Thoracic aorta (tissue), 2 donors: ENCODE data around the gene NLK. TPM values are rescaled to one million over a fixed set of nuclear protein-coding genes. Genes with fewer than 3 reads are reported as not detected.
"Not testable (repeated sequence)": the region's sequence is repeated elsewhere in the genome, so short reads cannot be mapped to it uniquely, and the experiment has no call there.

Source experiments
- ATAC-seq: fragments of 150-250 bp; one replicate; pipeline ENCODE4 v1.8.0; 2017; ENCODE audit warnings: low read depth; ENCODE audit not compliant: insufficient number of reproducible peaks, low FRiP score
- DNase-seq: peaks from one replicate; pipeline ENCODE4 v3.0.0-alpha.2; 2020; ENCODE audit warnings: low spot score
- H3K27ac ChIP-seq, 2 donors: fragments of 200-600 bp; sonication (generic); 1 replicate in 1 of 2; 2 replicates in 1 of 2; pipeline ENCODE4 v1.5.1; 2016; ENCODE audit warnings: mild to moderate bottlenecking in 2 of 2, moderate library complexity in 2 of 2
- H3K27me3 ChIP-seq: fragments of 200-600 bp; sonication (generic); replicated peaks from 2 replicates; pipeline ENCODE4 v1.6.0; 2016; ENCODE audit warnings: mild to moderate bottlenecking; ENCODE audit not compliant: insufficient read depth
- H3K36me3 ChIP-seq: fragments of 200-600 bp; sonication (generic); one replicate; pipeline ENCODE4 v1.5.1; 2016
- H3K4me1 ChIP-seq, 2 donors: fragments of 200-600 bp; sonication (generic); 1 replicate in 1 of 2; 2 replicates in 1 of 2; pipeline versions ENCODE4 v1.5.1 to v1.6.0; 2016; ENCODE audit warnings: low read depth in 2 of 2, mild to moderate bottlenecking in 1 of 2; ENCODE audit not compliant: control insufficient read depth in 1 of 2
- H3K4me3 ChIP-seq: fragments of 200-600 bp; sonication (generic); 2 replicates; pipeline ENCODE4 v1.5.1; 2016; ENCODE audit warnings: mild to moderate bottlenecking
- H3K9me3 ChIP-seq: fragments of 200-600 bp; sonication (generic); 2 replicates; pipeline ENCODE4 v1.5.1; 2016
- CTCF ChIP-seq: fragments of 200-600 bp; sonication (generic); IDR thresholded peaks from one replicate; pipeline ENCODE4 v1.5.1; 2019; ENCODE audit warnings: antibody characterized with exemption
- total RNA-seq, 2 donors: library from RNA; depleted of rRNA; stranded (reverse); fragments of >200 nt; gene quantifications; one replicate each; pipeline versions ENCODE4 v1.1.0 to v1.2.3, GENCODE V29; 2016

Gene NLK
- total RNA-seq, 2 donors from 2014 or later = 10.3 to 23.0 TPM

- Histone ChIP-seq H3K4me3 (no peak overlapping the region), H3K9me3 (no peaks in the 10 kb centered on the region), H3K4me1 (peaks cover 0 to 3% of the 10 kb centered on the region in 2 donors), H3K27ac (no peak overlapping the region), H3K27me3 (no peaks in the 10 kb centered on the region), H3K36me3 (no peaks in the 10 kb centered on the region)
- no peak for DNase-seq
- ATAC-seq = no peak
- TF ChIP-seq CTCF = no peak
These were observed 55.4 kb downstream of the NLK start for GRCh38 chr17:28097901-28098300.

- not testable (repeated sequence) for H3K4me3 ChIP-seq, ATAC-seq, H3K27ac ChIP-seq
These were observed 56.1 kb downstream of the NLK start for GRCh38 chr17:28098591-28098990.

GRCh38 chr17:28100251-28100650, 57.8 kb downstream of the NLK start:
- Histone ChIP-seq H3K36me3 (no peaks in the 10 kb centered on the region), H3K9me3 (no peaks in the 10 kb centered on the region), H3K4me3 (no peak overlapping the region), H3K27ac (no peak overlapping the region), H3K4me1 (peaks cover 0 to 3% of the 10 kb centered on the region in 2 donors), H3K27me3 (no peaks in the 10 kb centered on the region)
- TF ChIP-seq CTCF = no peak
- ATAC-seq = no peak
- DNase-seq = no peak

More at GRCh38 chr17:28098591-28098990, 56.1 kb downstream of the NLK start:
- H3K9me3 ChIP-seq, DNase-seq, H3K27me3 ChIP-seq, H3K36me3 ChIP-seq, H3K4me1 ChIP-seq: not testable (repeated sequence)

GRCh38 chr17:28100936-28101335, 58.5 kb downstream of the NLK start:
- Histone ChIP-seq H3K4me3 (no peak overlapping the region), H3K9me3 (no peaks in the 10 kb centered on the region), H3K27me3 (no peaks in the 10 kb centered on the region), H3K36me3 (no peaks in the 10 kb centered on the region), H3K4me1 (peaks cover 0 to 3% of the 10 kb centered on the region in 2 donors), H3K27ac (no peak overlapping the region)
- ATAC-seq = no peak
- no peak for DNase-seq
- no peak for TF ChIP-seq CTCF

- Histone ChIP-seq H3K27me3 (no peaks in the 10 kb centered on the region), H3K27ac (no peak overlapping the region), H3K9me3 (no peaks in the 10 kb centered on the region), H3K4me1 (peaks cover 0 to 3% of the 10 kb centered on the region in 2 donors), H3K4me3 (no peak overlapping the region), H3K36me3 (no peaks in the 10 kb centered on the region)
- ATAC-seq = no peak
- DNase-seq = no peak
- no peak for TF ChIP-seq CTCF
These were observed 59.4 kb downstream of the NLK start for GRCh38 chr17:28101919-28102318.

GRCh38 chr17:28105501-28105900, 63.0 kb downstream of the NLK start:
- no peaks in the 10 kb centered on the region for H3K36me3 ChIP-seq

More at GRCh38 chr17:28105501-28105900, 63.0 kb downstream of the NLK start:
- H3K27ac ChIP-seq = no peak overlapping the region
- TF ChIP-seq CTCF = no peak
- H3K9me3 ChIP-seq = no peaks in the 10 kb centered on the region
- DNase-seq (no peak), ATAC-seq (no peak)
- H3K4me1 ChIP-seq = no peaks in the 10 kb centered on the region
- H3K4me3 ChIP-seq = no peak overlapping the region
- H3K27me3 ChIP-seq = no peaks in the 10 kb centered on the region
